Neural progenitor cell (in vitro differentiated cells): ENCODE results near the gene SPRED2. TPM values are rescaled to one million over a fixed set of nuclear protein-coding genes. Genes with fewer than 3 reads are reported as not detected.

ENCODE experiments used
- DNase-seq: peaks from one replicate; pipeline ENCODE4 v3.0.0-alpha.2; 2016; ENCODE audit warnings: low spot score
- H2AFZ ChIP-seq: fragments of 200-600 bp; sonication (generic); replicated peaks from 2 replicates; pipeline ENCODE4 v1.6.1; 2016; ENCODE audit warnings: antibody characterized with exemption
- H3F3A ChIP-seq: fragments of 200-600 bp; sonication (generic); 2 replicates; pipeline ENCODE4 v1.6.1; 2016; ENCODE audit warnings: antibody characterized with exemption, low read depth
- H3K27ac ChIP-seq: fragments of 200-600 bp; sonication (generic); 2 replicates; pipeline ENCODE4 v1.5.1; 2016; ENCODE audit warnings: mild to moderate bottlenecking
- H3K27me3 ChIP-seq: fragments of 200-600 bp; sonication (generic); 2 replicates; pipeline ENCODE4 v1.6.1; 2016; ENCODE audit warnings: mild to moderate bottlenecking, moderate library complexity
- H3K36me3 ChIP-seq: fragments of 200-600 bp; sonication (generic); 2 replicates; pipeline ENCODE4 v1.5.1; 2016
- H3K4me1 ChIP-seq: fragments of 200-600 bp; sonication (generic); 2 replicates; pipeline ENCODE4 v1.6.1; 2016; ENCODE audit warnings: mixed run types
- H3K4me2 ChIP-seq: fragments of 200-600 bp; sonication (generic); 2 replicates; pipeline ENCODE4 v1.6.1; 2016
- H3K4me3 ChIP-seq: fragments of 200-600 bp; sonication (generic); 2 replicates; pipeline ENCODE4 v1.5.1; 2016
- H3K79me2 ChIP-seq: fragments of 200-600 bp; sonication (generic); 2 replicates; pipeline ENCODE4 v1.6.1; 2016; ENCODE audit warnings: low read depth
- H3K9ac ChIP-seq: fragments of 200-600 bp; sonication (generic); 2 replicates; pipeline ENCODE4 v1.6.1; 2016
- H3K9me3 ChIP-seq: fragments of 200-600 bp; sonication (generic); 2 replicates; pipeline ENCODE4 v1.5.1; 2016; ENCODE audit warnings: low read depth
- H4K20me1 ChIP-seq: fragments of 200-600 bp; sonication (generic); 2 replicates; pipeline ENCODE4 v1.6.1; 2016; ENCODE audit warnings: low read depth
- H3K27ac Mint-ChIP-seq: 3 replicates; pipeline ENCODE4 v1.8.0; 2021; ENCODE audit warnings: mixed read lengths
- H3K27me3 Mint-ChIP-seq: 2 replicates; pipeline ENCODE4 v1.8.0; 2022; ENCODE audit warnings: low read depth, mild to moderate bottlenecking, inconsistent platforms, moderate library complexity, mixed read lengths; ENCODE audit not compliant: insufficient read depth
- H3K36me3 Mint-ChIP-seq: 3 replicates; pipeline ENCODE4 v1.8.0; 2021; ENCODE audit warnings: mixed read lengths
- H3K4me1 Mint-ChIP-seq: 3 replicates; pipeline ENCODE4 v1.8.0; 2021; ENCODE audit warnings: mixed read lengths
- H3K4me3 Mint-ChIP-seq: 3 replicates; pipeline ENCODE4 v1.8.0; 2021; ENCODE audit warnings: mild to moderate bottlenecking, moderate library complexity, mixed read lengths
- H3K9me3 Mint-ChIP-seq: 3 replicates; pipeline ENCODE4 v1.8.0; 2020; ENCODE audit warnings: mixed read lengths
- CTCF ChIP-seq: fragments of 200-600 bp; sonication (generic); IDR thresholded peaks from 2 replicates; pipeline ENCODE4 v1.5.1; 2017; ENCODE audit warnings: antibody characterized with exemption, mild to moderate bottlenecking
- EZH2 ChIP-seq: fragments of 200-600 bp; sonication (generic); IDR thresholded peaks from 2 replicates; pipeline ENCODE4 v1.6.1; 2017; ENCODE audit warnings: antibody characterized with exemption, mild to moderate bottlenecking, moderate library complexity
- EZH2phosphoT487 ChIP-seq: fragments of 200-600 bp; sonication (generic); IDR thresholded peaks from 2 replicates; pipeline ENCODE4 v1.6.1; 2017; ENCODE audit warnings: antibody characterized with exemption
- total RNA-seq: library from RNA; depleted of rRNA; stranded (reverse); fragments of >200 nt; gene quantifications from 2 replicates; pipeline ENCODE4 v1.2.3, GENCODE V29; 2015; ENCODE audit warnings: low replicate concordance

SPRED2 gene
- total RNA-seq, 1 donor from 2014 or later: 11.6 TPM

- Histone ChIP-seq H4K20me1 (peaks cover 74% of the 10 kb centered on the region), H3K79me2 (no peaks in the 10 kb centered on the region), H3K27ac (no peak overlapping the region), H3F3A (peaks cover 7% of the 10 kb centered on the region), H3K9ac (no peak overlapping the region), H3K27me3 (no peaks in the 10 kb centered on the region), H2AFZ (no peak overlapping the region), H3K9me3 (no peaks in the 10 kb centered on the region), H3K4me3 (no peak overlapping the region), H3K36me3 (no peaks in the 10 kb centered on the region), H3K4me1 (peaks cover 33% of the 10 kb centered on the region), H3K4me2 (peak overlapping the region; percentile 44)
- Mint-ChIP-seq H3K27ac (peak overlapping the region; percentile 8), H3K9me3 (no peaks in the 10 kb centered on the region), H3K36me3 (peaks cover 10% of the 10 kb centered on the region), H3K27me3 (no peaks in the 10 kb centered on the region), H3K4me3 (no peak overlapping the region), H3K4me1 (peaks cover 59% of the 10 kb centered on the region)
- no peak for DNase-seq
- TF ChIP-seq EZH2phosphoT487 (no peak), CTCF (no peak), EZH2 (no peak)
These were observed 61.3 kb downstream of the SPRED2 start for GRCh38 chr2:65371074-65371434.

DNA sequence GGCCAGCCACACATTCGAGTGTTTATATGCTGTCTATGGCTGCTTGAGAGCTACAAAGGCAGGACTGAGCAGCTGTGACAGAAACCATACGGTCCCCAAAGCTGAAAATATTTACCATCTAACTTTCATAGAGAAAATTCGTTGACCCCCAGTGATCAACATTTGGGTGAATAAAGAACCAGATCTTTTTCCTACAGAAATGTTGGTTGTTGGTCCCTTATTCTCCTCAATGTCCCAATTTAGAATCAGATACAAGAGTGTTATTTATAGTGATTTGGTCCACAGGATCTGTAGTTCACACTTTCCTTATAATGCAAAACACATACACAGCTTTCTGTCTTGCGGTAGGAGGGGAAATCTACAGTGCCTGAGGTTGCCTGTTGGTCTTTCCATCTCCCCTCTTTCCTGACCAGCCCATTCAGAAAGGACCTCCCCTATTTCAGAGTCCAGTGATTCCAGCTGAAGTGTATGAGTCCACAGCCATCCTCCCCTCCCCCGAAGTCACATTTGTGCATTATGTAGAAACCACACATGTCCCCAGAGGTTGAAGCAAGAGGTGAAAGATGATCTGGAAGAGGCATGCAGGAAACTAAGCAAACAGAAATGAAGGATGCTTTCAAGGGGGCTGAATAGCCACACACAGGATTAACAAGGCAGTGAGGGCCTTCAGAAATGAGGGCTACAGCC, 61.9 kb downstream of the SPRED2 start:
- Histone ChIP-seq H3F3A (peaks cover 7% of the 10 kb centered on the region), H3K27ac (no peak overlapping the region), H3K4me3 (no peak overlapping the region), H3K4me1 (peaks cover 38% of the 10 kb centered on the region), H3K79me2 (no peaks in the 10 kb centered on the region), H3K27me3 (no peaks in the 10 kb centered on the region), H3K36me3 (no peaks in the 10 kb centered on the region), H3K9me3 (no peaks in the 10 kb centered on the region), H4K20me1 (peaks cover 77% of the 10 kb centered on the region), H2AFZ (no peak overlapping the region), H3K4me2 (peak overlapping the region; percentile 44), H3K9ac (no peak overlapping the region)
- no peak for TF ChIP-seq CTCF
- TF ChIP-seq EZH2: no peak
- TF ChIP-seq EZH2phosphoT487: no peak
- no peak for DNase-seq
- peaks cover 64% of the 10 kb centered on the region for H3K4me1 Mint-ChIP-seq
- no peak overlapping the region for H3K4me3 Mint-ChIP-seq
- H3K9me3 Mint-ChIP-seq: no peaks in the 10 kb centered on the region
- no peaks in the 10 kb centered on the region for H3K27me3 Mint-ChIP-seq
- H3K27ac Mint-ChIP-seq: peak overlapping the region; percentile 7
- H3K36me3 Mint-ChIP-seq: peaks cover 7% of the 10 kb centered on the region

- no peaks in the 10 kb centered on the region for H3K9me3 Mint-ChIP-seq
- H3K36me3 ChIP-seq: no peaks in the 10 kb centered on the region
- DNase-seq: no peak
- no peak overlapping the region for H3K4me3 Mint-ChIP-seq
- H2AFZ ChIP-seq: no peak overlapping the region
- H3K27me3 Mint-ChIP-seq: no peaks in the 10 kb centered on the region
- no peaks in the 10 kb centered on the region for H3K79me2 ChIP-seq
- H3K9ac ChIP-seq: no peak overlapping the region
- no peaks in the 10 kb centered on the region for H3K9me3 ChIP-seq
- H3K4me3 ChIP-seq: no peak overlapping the region
- peaks cover 69% of the 10 kb centered on the region for H3K4me1 Mint-ChIP-seq
- peaks cover 2% of the 10 kb centered on the region for H3K36me3 Mint-ChIP-seq
- H4K20me1 ChIP-seq: peaks cover 76% of the 10 kb centered on the region
- H3F3A ChIP-seq: peaks cover 7% of the 10 kb centered on the region
- H3K4me1 ChIP-seq: peaks cover 36% of the 10 kb centered on the region
- no peak overlapping the region for H3K27ac ChIP-seq
- no peaks in the 10 kb centered on the region for H3K27me3 ChIP-seq
- no peak overlapping the region for H3K4me2 ChIP-seq
- no peak overlapping the region for H3K27ac Mint-ChIP-seq
- TF ChIP-seq EZH2: no peak
- no peak for TF ChIP-seq CTCF
These were observed 62.4 kb downstream of the SPRED2 start for GRCh38 chr2:65369980-65370379.
